NT2/D1 (cell line): ENCODE data around the gene CARD9.

ENCODE experiments used
- SUZ12 ChIP-seq: IDR thresholded peaks from 2 replicates; pipeline ENCODE4 v1.6.1; 2011; ENCODE audit not compliant: insufficient read length, insufficient read depth; ENCODE audit errors: extremely low read depth
- YY1 ChIP-seq: IDR thresholded peaks from 2 replicates; pipeline ENCODE4 v1.6.1; 2011; ENCODE audit not compliant: insufficient read length, insufficient read depth

GRCh38 chr9:136379003-136379287, 5.5 kb upstream of the CARD9 start:
- TF ChIP-seq SUZ12 (no peak), YY1 (no peak)
